GM18951 (cell line): ENCODE measurements around the gene ADGRB2.

ENCODE experiments used
- POLR2A ChIP-seq: IDR thresholded peaks from 4 replicates; pipeline ENCODE4 v1.6.1; 2011; ENCODE audit warnings: mild to moderate bottlenecking; ENCODE audit not compliant: insufficient read length, insufficient read depth; ENCODE audit errors: extremely low read depth
- in situ Hi-C: fragments of 300-500 bp; cut with MboI; formaldehyde crosslinking; loops from one replicate; pipeline ENCODE4 v1.12.0; 2022; ENCODE audit warnings: low sequenced_read_pairs, mixed read lengths, inconsistent platforms; ENCODE audit not compliant: unreplicated experiment

The ADGRB2 gene

GRCh38 chr1:31772669-31773248 lies 8.6 kb upstream of the ADGRB2 start:
- TF ChIP-seq POLR2A: no peak
- in situ Hi-C loops: no loop called here

GRCh38 chr1:31771891-31772668 lies 7.9 kb upstream of the ADGRB2 start:
- TF ChIP-seq POLR2A: no peak
- in situ Hi-C loops: no loop called here

GRCh38 chr1:31769720-31770390 lies 5.7 kb upstream of the ADGRB2 start:
- TF ChIP-seq POLR2A: no peak
- in situ Hi-C loops: no loop called here

DNA sequence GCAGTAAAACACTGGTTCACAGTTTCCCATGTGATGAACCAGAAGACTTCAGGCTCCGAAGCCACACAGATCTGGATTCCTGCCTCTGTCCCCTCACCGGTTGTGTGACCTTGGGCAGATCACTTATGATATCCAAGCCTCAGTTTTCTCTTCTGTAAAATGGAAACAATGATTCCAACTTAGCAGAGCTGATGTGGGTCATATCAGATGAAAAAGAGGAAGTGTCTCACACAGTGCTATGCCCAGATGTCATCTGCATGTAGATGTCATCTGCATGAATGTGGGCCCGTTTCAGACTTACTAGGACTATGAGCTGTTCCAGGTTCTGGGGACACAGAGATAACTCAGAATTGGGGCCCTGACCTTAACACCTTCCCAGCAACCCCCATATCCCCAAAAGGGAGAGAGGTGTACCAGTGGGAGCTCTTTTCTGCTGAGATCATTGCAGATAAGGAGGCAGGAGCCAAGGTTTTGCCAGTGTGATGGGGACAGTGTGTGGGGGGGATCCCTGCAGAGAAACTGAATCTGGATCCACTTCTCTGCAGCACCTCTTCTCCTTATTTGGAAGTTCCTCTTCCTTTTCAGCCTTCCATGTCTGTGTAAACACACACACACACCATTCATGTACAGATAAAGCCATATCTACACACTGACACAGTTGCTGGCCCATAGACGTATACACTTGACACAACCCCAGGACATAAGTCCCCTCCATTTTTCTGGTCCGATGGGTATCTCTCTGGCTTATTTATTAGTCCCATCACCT lies 5.0 kb upstream of the ADGRB2 start:
- TF ChIP-seq POLR2A: no peak
- in situ Hi-C loops: no loop called here

- in situ Hi-C loops: no loop called here
Measured at GRCh38 chr1:31768407-31768907, 4.3 kb upstream of the ADGRB2 start.

GRCh38 chr1:31767225-31767624 lies 3.1 kb upstream of the ADGRB2 start:
- TF ChIP-seq POLR2A: no peak
- in situ Hi-C loops: no loop called here

More at GRCh38 chr1:31768407-31768907, 4.3 kb upstream of the ADGRB2 start:
- TF ChIP-seq POLR2A: no peak

- in situ Hi-C loops: no loop called here
Measured at GRCh38 chr1:31765516-31765915, 1.4 kb upstream of the ADGRB2 start.

GRCh38 chr1:31765041-31765467 lies 914 bp upstream of the ADGRB2 start:
- in situ Hi-C loops: no loop called here
- TF ChIP-seq POLR2A: no peak

More at GRCh38 chr1:31765516-31765915, 1.4 kb upstream of the ADGRB2 start:
- TF ChIP-seq POLR2A: no peak

- TF ChIP-seq POLR2A: no peak
- in situ Hi-C loops: no loop called here
Measured at GRCh38 chr1:31763671-31764311, 349 bp downstream of the ADGRB2 start.

DNA sequence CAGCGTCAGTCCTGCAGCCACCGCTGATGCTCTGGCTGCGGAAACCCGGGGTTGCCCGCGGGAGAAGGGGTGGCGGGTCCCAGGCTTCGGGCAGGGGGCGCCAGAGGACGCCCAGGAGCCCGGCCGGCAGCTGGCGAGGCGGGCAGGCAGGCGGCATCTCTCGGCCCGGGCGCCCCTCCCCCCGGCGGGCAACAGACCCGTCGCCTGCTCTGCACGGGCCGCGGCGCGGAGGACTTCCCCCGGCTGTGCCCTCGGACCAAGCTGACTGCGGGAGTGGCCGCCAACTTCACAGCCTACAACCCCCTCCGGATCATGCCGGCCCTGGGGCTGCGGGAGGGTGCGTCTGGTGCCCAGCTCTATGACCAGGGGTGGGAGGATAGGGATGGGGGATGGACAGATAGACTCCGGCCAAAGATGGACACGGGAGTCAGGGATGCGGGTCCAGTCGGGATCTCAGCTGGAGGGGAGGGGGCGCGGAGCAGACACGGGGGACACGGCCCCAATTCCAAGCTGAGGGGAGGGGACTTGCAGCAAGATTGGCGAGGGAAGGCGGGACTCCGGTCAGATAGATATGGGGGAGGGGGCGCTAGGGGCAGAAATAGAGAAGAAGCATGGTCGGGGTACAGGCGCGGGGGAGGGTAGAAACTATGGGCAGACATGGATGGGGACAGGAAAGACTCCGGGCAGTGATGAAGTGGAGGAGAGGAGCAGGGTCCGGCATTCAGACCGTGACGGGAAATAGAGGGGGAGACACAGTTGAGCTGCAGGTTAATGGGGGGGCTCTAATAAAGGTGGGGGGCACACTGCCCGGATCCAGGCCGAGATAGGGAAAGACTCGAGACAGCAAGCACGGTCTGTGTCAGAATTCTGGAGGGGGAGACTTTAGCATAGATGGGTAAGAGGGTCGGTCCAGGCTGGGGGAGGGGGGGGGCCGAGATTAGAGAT lies 1.1 kb downstream of the ADGRB2 start:
- no peak for TF ChIP-seq POLR2A
- in situ Hi-C loops: no loop called here

- TF ChIP-seq POLR2A: no peak
- in situ Hi-C loops: no loop called here
Measured at GRCh38 chr1:31762323-31762722, 1.8 kb downstream of the ADGRB2 start.

DNA sequence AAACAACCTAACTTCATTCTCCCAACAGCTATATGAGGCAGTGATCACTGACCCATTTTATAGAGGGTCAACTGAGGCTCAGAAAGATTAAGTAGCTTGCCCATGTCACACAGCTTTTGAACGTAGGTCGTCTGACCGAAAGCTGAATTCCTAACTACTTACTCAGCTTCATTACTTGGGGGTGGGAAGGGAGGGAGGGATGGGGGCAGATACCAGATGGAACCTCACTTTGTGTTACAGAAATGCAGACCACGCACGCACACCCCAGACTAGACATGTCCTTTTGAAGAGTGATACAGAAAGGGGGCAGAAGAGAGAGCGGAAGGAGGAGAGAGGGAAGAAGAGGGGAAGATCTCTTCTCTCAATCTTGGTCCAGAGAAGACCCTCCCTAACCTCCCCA lies 2.3 kb downstream of the ADGRB2 start:
- TF ChIP-seq POLR2A: no peak
- in situ Hi-C loops: no loop called here
